ENCODE data around the gene FXYD6. TPM values are rescaled to one million over a fixed set of nuclear protein-coding genes. Genes with fewer than 3 reads are reported as not detected.

The FXYD6 gene
- total and polyA plus RNA-seq, 2 of the 8 experiments (the other 6 are each of a cell fraction or from before 2014, with no cell fraction given): 44.6 to 117 TPM

GRCh38 chr11:117862753-117863152, 13.7 kb downstream of the FXYD6 start (continued):
- TF ChIP-seq POLR2A (IDR thresholded peaks at IDR 0.05; ENCODE audit: control extremely low read depth in 1 of 2, low read depth in 2 of 2, low read length in 2 of 2) (no peak), CBX8 (IDR thresholded peaks at IDR 0.05; ENCODE audit: borderline replicate concordance, low read depth, low read length) (no peak), BCL11A (IDR thresholded peaks at IDR 0.05; ENCODE audit: low read depth in 2 of 2, low read length in 2 of 2) (no peak)
